ENCODE measurements around the gene TRIM41. TPM values are rescaled to one million over a fixed set of nuclear protein-coding genes. Genes with fewer than 3 reads are reported as not detected.
"Not testable (repeated sequence)": the region's sequence is repeated elsewhere in the genome, so short reads cannot be mapped to it uniquely, and the experiment has no call there.

Gene TRIM41
- total and polyA plus RNA-seq, 2 experiments from 2014 or later = 6.2 to 8.7 TPM

DNA sequence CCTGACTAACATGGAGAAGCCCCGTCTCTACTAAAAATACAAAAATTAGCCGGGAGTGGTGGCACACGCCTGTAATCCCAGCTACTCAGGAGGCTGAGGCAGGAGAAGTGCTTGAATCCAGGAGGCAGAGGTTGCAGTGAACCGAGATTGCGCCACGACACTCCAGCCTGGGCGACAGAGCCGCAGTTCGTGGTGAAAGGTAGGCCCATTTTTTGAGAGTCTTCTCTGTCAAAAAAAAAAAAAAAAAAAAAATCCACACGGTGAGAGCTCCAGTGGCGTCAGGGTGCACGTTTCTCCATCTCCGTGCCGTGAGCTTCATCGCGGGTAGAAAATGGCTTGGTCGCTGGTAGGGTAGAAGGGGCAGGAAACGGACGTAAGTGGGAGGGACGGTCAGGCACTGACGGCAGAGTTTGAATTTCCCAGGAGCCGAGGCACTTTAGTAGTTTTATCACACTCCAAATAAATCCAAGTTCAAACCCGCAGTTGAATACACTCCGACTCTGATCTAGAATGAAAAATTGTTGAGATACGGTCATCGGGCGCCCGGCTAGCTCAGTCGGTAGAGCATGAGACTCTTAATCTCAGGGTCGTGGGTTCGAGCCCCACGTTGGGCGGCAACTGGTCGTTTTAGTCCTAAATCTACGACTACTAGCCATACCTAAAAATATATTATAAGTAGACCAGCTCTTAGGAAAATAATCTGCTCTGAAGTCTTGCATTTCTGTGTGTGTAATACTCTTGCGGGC lies 15.7 kb upstream of the TRIM41 start (continued):
- TF ChIP-seq, protein P1, sequence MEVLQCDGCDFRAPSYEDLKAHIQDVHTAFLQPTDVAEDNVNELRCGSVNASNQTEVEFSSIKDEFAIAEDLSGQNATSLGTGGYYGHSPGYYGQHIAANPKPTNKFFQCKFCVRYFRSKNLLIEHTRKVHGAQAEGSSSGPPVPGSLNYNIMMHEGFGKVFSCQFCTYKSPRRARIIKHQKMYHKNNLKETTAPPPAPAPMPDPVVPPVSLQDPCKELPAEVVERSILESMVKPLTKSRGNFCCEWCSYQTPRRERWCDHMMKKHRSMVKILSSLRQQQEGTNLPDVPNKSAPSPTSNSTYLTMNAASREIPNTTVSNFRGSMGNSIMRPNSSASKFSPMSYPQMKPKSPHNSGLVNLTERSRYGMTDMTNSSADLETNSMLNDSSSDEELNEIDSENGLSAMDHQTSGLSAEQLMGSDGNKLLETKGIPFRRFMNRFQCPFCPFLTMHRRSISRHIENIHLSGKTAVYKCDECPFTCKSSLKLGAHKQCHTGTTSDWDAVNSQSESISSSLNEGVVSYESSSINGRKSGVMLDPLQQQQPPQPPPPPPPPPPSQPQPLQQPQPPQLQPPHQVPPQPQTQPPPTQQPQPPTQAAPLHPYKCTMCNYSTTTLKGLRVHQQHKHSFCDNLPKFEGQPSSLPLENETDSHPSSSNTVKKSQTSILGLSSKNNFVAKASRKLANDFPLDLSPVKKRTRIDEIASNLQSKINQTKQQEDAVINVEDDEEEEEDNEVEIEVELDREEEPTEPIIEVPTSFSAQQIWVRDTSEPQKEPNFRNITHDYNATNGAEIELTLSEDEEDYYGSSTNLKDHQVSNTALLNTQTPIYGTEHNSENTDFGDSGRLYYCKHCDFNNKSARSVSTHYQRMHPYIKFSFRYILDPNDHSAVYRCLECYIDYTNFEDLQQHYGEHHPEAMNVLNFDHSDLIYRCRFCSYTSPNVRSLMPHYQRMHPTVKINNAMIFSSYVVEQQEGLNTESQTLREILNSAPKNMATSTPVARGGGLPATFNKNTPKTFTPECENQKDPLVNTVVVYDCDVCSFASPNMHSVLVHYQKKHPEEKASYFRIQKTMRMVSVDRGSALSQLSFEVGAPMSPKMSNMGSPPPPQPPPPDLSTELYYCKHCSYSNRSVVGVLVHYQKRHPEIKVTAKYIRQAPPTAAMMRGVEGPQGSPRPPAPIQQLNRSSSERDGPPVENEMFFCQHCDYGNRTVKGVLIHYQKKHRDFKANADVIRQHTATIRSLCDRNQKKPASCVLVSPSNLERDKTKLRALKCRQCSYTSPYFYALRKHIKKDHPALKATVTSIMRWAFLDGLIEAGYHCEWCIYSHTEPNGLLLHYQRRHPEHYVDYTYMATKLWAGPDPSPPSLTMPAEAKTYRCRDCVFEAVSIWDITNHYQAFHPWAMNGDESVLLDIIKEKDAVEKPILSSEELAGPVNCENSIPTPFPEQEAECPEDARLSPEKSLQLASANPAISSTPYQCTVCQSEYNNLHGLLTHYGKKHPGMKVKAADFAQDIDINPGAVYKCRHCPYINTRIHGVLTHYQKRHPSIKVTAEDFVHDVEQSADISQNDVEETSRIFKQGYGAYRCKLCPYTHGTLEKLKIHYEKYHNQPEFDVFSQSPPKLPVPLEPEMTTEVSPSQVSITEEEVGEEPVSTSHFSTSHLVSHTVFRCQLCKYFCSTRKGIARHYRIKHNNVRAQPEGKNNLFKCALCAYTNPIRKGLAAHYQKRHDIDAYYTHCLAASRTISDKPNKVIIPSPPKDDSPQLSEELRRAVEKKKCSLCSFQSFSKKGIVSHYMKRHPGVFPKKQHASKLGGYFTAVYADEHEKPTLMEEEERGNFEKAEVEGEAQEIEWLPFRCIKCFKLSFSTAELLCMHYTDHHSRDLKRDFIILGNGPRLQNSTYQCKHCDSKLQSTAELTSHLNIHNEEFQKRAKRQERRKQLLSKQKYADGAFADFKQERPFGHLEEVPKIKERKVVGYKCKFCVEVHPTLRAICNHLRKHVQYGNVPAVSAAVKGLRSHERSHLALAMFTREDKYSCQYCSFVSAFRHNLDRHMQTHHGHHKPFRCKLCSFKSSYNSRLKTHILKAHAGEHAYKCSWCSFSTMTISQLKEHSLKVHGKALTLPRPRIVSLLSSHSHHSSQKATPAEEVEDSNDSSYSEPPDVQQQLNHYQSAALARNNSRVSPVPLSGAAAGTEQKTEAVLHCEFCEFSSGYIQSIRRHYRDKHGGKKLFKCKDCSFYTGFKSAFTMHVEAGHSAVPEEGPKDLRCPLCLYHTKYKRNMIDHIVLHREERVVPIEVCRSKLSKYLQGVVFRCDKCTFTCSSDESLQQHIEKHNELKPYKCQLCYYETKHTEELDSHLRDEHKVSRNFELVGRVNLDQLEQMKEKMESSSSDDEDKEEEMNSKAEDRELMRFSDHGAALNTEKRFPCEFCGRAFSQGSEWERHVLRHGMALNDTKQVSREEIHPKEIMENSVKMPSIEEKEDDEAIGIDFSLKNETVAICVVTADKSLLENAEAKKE (CRISPR knock-in tag; IDR thresholded peaks at IDR 0.05) = no peak
- no peak for TF ChIP-seq STAT1 (IDR thresholded peaks at IDR 0.05; ENCODE audit: unreplicated experiment)

DNA sequence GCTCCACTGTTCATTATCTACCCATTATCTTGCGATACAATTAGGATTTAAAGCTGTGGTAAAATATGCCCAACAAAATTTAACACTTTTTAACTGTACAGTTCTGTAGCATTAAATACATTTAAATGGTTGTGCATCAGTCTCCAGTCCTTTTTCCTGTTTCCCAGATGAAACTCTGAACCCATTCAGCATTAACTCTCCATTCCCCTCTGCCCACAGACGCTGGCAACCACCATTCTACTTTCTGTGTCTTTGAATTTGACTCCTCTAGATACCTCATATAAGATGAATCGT lies 15.2 kb upstream of the TRIM41 start:
- ATAC-seq = no peak
- H3K4me1 Mint-ChIP-seq = peaks cover 15% of the 10 kb centered on the region
- peaks cover 17% of the 10 kb centered on the region for H3K36me3 Mint-ChIP-seq (ENCODE audit: low read depth)
- Histone ChIP-seq H3K27ac (ENCODE audit: low read depth) (no peak overlapping the region), H3K4me3 (no peak overlapping the region), H3K36me3 (ENCODE audit: insufficient read depth) (no peaks in the 10 kb centered on the region), H4K20me1 (replicated peaks; ENCODE audit: insufficient read depth) (no peaks in the 10 kb centered on the region; the same call in 1 of the 2 replicates), H3K79me2 (replicated peaks; ENCODE audit: insufficient read depth) (no peaks in the 10 kb centered on the region), H3K9me2 (ENCODE audit: insufficient read depth) (no peaks in the 10 kb centered on the region), H3K4me2 (no peak overlapping the region), H2AFZ (no peak overlapping the region), H3K27me3 (ENCODE audit: insufficient read depth) (peaks cover 37% of the 10 kb centered on the region), H3K4me1 (ENCODE audit: insufficient read depth) (peaks cover 15% of the 10 kb centered on the region; the same call in 1 of the 2 replicates), H3F3A (replicated peaks; ENCODE audit: low read depth) (peaks cover 10% of the 10 kb centered on the region; the same call in 1 of the 2 replicates)
- H3K4me3 Mint-ChIP-seq = peak overlapping the region; percentile 94
- no peak overlapping the region for H3K27ac Mint-ChIP-seq
- no peak for DNase-seq (ENCODE audit: low spot score)
- H3K9me3 Mint-ChIP-seq = peaks cover 20% of the 10 kb centered on the region
- no peak for TF ChIP-seq EZH2 (IDR thresholded peaks at IDR 0.05; ENCODE audit: low read depth, unreplicated experiment)
- H3K27me3 Mint-ChIP-seq (ENCODE audit: insufficient read depth, low read depth, poor library complexity) = peaks cover 49% of the 10 kb centered on the region

DNA sequence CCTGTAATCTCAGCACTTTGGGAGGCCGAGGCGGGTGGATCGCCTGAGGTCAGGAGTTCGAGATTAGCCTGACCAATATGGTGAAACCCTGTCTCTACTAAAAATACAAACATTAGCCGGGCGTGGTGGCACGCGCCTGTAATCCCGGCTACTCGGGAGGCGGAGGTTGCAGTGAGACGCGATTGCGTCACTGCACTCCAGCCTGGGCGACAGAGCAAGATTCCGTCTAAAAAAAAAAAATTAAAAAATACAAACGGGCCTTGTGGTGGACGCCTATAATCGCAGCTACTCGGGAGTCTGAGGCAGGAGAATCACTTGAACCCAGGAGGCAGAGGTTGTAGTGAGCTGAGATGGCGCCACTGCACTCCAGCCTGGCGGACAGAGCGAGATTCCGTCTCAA lies 14.1 kb upstream of the TRIM41 start:
- not testable (repeated sequence) for H3K36me3 ChIP-seq (ENCODE audit: insufficient read depth); ATAC-seq; DNase-seq (ENCODE audit: low spot score); H3K27ac ChIP-seq (ENCODE audit: low read depth); H4K20me1 ChIP-seq (replicated peaks; ENCODE audit: insufficient read depth); H3K4me2 ChIP-seq; H2AFZ ChIP-seq; H3K79me2 ChIP-seq (replicated peaks; ENCODE audit: insufficient read depth); H3K4me1 ChIP-seq (ENCODE audit: insufficient read depth); H3K4me3 Mint-ChIP-seq; H3K4me3 ChIP-seq; H3K27ac Mint-ChIP-seq; H3K9me2 ChIP-seq (ENCODE audit: insufficient read depth)
- Histone ChIP-seq H3K27me3 (ENCODE audit: insufficient read depth) (peaks cover 26% of the 10 kb centered on the region), H3F3A (replicated peaks; ENCODE audit: low read depth) (0 out of 2 replicates have a peak, but pooled peaks cover 10% of the 10 kb centered on the region)
- Mint-ChIP-seq H3K27me3 (ENCODE audit: insufficient read depth, low read depth, poor library complexity) (peaks cover 38% of the 10 kb centered on the region), H3K9me3 (peaks cover 20% of the 10 kb centered on the region), H3K36me3 (ENCODE audit: low read depth) (peaks cover 17% of the 10 kb centered on the region), H3K4me1 (peaks cover 15% of the 10 kb centered on the region)

DNA sequence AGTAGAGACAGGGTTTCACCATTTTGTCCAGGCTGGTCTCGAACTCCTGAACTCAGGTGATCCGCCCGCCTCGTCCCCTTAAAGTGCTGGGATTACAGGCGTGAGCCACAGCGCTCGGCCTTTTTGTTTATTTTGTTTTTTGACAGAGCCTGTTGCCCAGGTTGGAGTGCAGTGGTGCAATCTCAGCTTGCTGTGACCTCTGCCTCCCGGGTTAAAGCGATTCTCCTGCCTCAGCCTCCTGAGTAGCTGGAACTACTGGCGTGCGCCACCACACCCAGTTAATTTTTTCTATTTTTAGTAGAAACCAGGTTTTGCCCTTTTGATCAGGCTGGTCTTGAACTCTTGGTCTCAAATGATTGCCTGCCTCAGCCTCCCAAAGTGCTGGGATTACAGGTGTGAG lies 12.9 kb upstream of the TRIM41 start:
- not testable (repeated sequence) for DNase-seq (ENCODE audit: low spot score); H3K4me1 ChIP-seq (ENCODE audit: insufficient read depth); ATAC-seq; H3K79me2 ChIP-seq (replicated peaks; ENCODE audit: insufficient read depth); H4K20me1 ChIP-seq (replicated peaks; ENCODE audit: insufficient read depth); H3K9me2 ChIP-seq (ENCODE audit: insufficient read depth); H3K4me3 Mint-ChIP-seq; H3K4me3 ChIP-seq; H3K4me2 ChIP-seq; H3K27ac ChIP-seq (ENCODE audit: low read depth); H3K27ac Mint-ChIP-seq; H3K36me3 ChIP-seq (ENCODE audit: insufficient read depth); H2AFZ ChIP-seq
- Mint-ChIP-seq H3K4me1 (peaks cover 15% of the 10 kb centered on the region), H3K27me3 (ENCODE audit: insufficient read depth, low read depth, poor library complexity) (peaks cover 30% of the 10 kb centered on the region), H3K36me3 (ENCODE audit: low read depth) (peaks cover 17% of the 10 kb centered on the region), H3K9me3 (peaks cover 20% of the 10 kb centered on the region)
- Histone ChIP-seq H3F3A (replicated peaks; ENCODE audit: low read depth) (0 out of 2 replicates have a peak, but pooled peaks cover 10% of the 10 kb centered on the region), H3K27me3 (ENCODE audit: insufficient read depth) (peaks cover 14% of the 10 kb centered on the region)

DNA sequence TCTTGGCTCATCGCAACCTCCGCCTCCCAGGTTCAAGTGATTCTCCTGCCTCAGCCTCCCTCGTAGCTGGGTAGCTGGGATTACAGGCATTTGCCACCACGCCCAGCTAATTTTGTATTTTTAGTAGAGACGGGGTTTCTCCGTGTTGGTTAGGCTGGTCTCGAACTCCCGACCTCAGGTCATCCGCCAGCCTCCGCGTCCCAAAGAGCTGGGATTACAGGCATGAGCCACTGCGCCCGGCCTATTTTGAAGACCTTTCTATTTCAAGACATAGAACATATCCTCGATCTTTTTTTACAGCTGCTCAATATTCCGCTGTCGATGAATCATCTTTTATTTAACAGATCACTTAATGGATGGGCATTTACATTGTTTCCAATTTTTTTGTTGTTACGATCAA lies 12.4 kb upstream of the TRIM41 start:
- H3K4me2 ChIP-seq; H3K4me1 ChIP-seq (ENCODE audit: insufficient read depth); ATAC-seq; H3K4me3 ChIP-seq; H2AFZ ChIP-seq; H3K9me2 ChIP-seq (ENCODE audit: insufficient read depth); H4K20me1 ChIP-seq (replicated peaks; ENCODE audit: insufficient read depth); DNase-seq (ENCODE audit: low spot score); H3F3A ChIP-seq (replicated peaks; ENCODE audit: low read depth); H3K36me3 ChIP-seq (ENCODE audit: insufficient read depth); H3K27ac Mint-ChIP-seq; H3K79me2 ChIP-seq (replicated peaks; ENCODE audit: insufficient read depth); H3K4me3 Mint-ChIP-seq; H3K27me3 ChIP-seq (ENCODE audit: insufficient read depth); H3K27ac ChIP-seq (ENCODE audit: low read depth): not testable (repeated sequence)
- peaks cover 25% of the 10 kb centered on the region for H3K27me3 Mint-ChIP-seq (ENCODE audit: insufficient read depth, low read depth, poor library complexity)
- peaks cover 18% of the 10 kb centered on the region for H3K9me3 Mint-ChIP-seq
- H3K36me3 Mint-ChIP-seq (ENCODE audit: low read depth) = peaks cover 14% of the 10 kb centered on the region
- H3K4me1 Mint-ChIP-seq = peaks cover 12% of the 10 kb centered on the region

Data from GM23338 (cell line).